Measurements from ENCODE around the gene KRTAP4-6. TPM values are rescaled to one million over a fixed set of nuclear protein-coding genes. Genes with fewer than 3 reads are reported as not detected.
"Not testable (repeated sequence)": the region's sequence is repeated elsewhere in the genome, so short reads cannot be mapped to it uniquely, and the experiment has no call there.

The KRTAP4-6 gene
- total RNA-seq, 1 donor from 2014 or later, result not detected

DNA sequence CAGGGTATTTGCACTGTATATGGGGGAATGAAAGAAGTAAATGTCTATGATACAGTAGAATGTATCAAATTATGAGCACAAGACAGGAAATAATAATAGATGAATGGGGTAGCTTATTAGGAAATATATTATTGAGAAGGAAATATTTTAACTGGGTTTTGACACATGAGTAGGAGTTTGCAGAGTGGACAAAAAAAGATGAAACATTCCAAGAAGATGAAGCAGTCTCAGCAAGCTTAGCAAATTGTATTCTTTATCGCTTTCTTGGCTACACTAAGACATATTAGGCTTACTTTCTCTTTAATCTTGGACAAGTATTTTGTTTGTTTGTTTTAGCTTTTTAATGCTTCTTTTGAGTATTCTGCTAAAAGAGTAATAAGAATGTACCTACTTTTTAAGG, 36.4 kb downstream of the KRTAP4-6 start:
- no peak overlapping the region for H3K4me3 ChIP-seq

DNA sequence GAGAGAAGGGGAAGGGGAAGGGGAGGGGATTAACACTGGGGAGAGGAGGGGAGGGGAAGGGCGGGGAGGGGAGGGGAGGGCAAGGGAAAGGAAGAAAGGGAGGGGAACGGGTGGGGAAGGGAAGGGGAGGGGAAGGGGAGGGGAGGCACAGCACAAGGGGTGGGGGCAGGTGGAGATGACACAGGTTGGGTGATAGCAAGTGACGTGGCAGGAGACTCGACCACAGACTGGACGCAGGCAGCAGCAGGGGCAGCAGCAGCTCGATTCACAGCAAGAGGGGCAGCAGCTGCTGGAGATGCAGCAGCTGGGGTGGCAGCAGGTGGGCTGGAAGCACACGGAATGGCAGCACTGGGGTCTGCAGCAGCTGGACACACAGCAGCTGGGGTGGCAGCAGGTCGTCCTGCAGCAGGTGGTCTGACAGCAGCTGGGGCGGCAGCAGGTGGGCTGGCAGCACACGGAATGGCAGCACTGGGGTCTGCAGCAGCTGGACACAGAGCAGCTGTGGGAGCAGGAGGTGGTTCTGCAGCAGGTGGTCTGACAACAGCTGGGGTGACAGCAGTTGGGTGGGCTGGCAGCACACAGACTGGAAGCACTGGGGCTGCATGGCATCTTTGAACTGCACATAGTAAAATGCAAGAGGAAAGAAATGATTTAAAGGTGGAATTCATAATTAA, 38.6 kb downstream of the KRTAP4-6 start, which contains the start of gene KRTAP4-16:
Gene KRTAP4-16, minus strand, starts transcription at position 624 of the 674 bp plus-strand sequence. Its CDS starts 0 bp downstream, at position 624.
- intact Hi-C loops (cut with micrococcal nuclease), result no loop called here
- no peaks in the 10 kb centered on the region for H3K4me1 ChIP-seq
- no peak within 1 kb of the TSS for H3K4me3 ChIP-seq
- no peak for DNase-seq
- no peaks in the 10 kb centered on the region for H3K9me3 ChIP-seq (replicated peaks)
- H3K27ac ChIP-seq (replicated peaks), result no peak within 1 kb of the TSS
- H3K27me3 ChIP-seq (ENCODE audit: low read depth), result peaks cover 55% of the 10 kb centered on the region
- no peaks in the 10 kb centered on the region for H3K36me3 ChIP-seq
- TF ChIP-seq, protein P1, sequence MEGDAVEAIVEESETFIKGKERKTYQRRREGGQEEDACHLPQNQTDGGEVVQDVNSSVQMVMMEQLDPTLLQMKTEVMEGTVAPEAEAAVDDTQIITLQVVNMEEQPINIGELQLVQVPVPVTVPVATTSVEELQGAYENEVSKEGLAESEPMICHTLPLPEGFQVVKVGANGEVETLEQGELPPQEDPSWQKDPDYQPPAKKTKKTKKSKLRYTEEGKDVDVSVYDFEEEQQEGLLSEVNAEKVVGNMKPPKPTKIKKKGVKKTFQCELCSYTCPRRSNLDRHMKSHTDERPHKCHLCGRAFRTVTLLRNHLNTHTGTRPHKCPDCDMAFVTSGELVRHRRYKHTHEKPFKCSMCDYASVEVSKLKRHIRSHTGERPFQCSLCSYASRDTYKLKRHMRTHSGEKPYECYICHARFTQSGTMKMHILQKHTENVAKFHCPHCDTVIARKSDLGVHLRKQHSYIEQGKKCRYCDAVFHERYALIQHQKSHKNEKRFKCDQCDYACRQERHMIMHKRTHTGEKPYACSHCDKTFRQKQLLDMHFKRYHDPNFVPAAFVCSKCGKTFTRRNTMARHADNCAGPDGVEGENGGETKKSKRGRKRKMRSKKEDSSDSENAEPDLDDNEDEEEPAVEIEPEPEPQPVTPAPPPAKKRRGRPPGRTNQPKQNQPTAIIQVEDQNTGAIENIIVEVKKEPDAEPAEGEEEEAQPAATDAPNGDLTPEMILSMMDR (IDR thresholded peaks at IDR 0.05; ENCODE audit: borderline replicate concordance), result no peak

More for the DNA sequence above, 36.4 kb downstream of the KRTAP4-6 start:
- no peaks in the 10 kb centered on the region for H3K9me3 ChIP-seq (replicated peaks)
- intact Hi-C loops (cut with micrococcal nuclease), result no loop called here
- no peaks in the 10 kb centered on the region for H3K36me3 ChIP-seq
- H3K4me1 ChIP-seq, result no peaks in the 10 kb centered on the region
- H3K27me3 ChIP-seq (ENCODE audit: low read depth), result peaks cover 65% of the 10 kb centered on the region
- no peak overlapping the region for H3K27ac ChIP-seq (replicated peaks)
- DNase-seq, result no peak
- TF ChIP-seq, protein P1 (IDR thresholded peaks at IDR 0.05; ENCODE audit: borderline replicate concordance), result no peak

DNA sequence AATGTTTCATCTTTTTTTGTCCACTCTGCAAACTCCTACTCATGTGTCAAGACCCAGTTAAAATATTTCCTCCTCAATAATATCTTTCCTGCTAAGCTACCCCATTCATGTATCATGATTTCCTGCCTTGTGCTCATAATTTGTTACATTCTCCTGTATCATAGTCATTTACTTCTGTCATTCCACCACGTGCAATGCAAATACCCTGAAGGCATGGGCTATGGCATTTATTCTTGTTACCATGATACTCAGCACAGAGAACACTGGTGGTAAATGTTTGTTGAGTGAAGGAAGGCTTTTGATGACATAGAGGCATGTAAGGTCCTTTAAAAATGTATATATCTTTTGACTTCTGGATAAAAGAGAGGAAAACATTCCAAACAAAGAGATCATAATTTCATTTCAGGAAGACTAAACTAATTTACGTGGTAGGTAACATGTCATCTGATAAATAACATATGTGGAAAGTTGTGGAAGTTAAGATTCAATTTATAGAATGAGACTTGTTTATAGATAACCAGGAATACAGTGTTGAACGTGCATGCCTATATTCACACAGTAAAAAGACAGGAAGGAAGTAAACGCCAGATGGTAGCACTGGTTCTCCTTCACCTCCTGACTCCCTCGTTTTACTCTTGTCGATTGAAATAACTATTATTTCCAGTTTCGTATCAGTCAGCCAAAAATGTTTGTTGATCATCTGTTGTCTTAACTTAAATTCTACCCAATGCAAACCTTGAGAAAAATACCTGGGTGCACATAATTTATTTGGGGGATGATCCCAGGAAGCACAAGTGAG, 40.5 kb downstream of the KRTAP4-6 start:
- DNase-seq; H3K4me3 ChIP-seq; intact Hi-C loops (cut with micrococcal nuclease); H3K36me3 ChIP-seq; H3K9me3 ChIP-seq (replicated peaks); H3K27ac ChIP-seq (replicated peaks); H3K4me1 ChIP-seq: not testable (repeated sequence)
- H3K27me3 ChIP-seq (ENCODE audit: low read depth), result peaks cover 51% of the 10 kb centered on the region

DNA sequence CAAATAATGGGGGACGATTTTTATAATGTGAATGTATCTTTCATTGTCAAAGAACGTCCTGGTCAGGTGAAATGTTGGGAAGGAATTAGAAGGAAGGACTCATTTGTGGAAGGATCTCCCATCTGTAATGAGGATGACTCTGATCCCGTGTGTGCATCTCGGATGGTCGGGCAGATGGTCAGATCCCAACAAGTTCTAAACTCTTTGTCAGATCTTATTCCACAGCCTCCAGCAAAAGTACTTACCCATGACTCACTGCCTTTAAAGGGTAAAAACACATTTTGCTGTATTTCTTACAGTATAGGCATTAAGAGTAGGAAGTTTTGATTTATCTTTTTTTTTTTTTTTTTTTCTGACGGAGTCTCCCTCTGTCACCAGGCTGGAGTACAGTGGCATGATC, 41.9 kb downstream of the KRTAP4-6 start:
- TF ChIP-seq, protein P1 (IDR thresholded peaks at IDR 0.05; ENCODE audit: borderline replicate concordance), result no peak

DNA sequence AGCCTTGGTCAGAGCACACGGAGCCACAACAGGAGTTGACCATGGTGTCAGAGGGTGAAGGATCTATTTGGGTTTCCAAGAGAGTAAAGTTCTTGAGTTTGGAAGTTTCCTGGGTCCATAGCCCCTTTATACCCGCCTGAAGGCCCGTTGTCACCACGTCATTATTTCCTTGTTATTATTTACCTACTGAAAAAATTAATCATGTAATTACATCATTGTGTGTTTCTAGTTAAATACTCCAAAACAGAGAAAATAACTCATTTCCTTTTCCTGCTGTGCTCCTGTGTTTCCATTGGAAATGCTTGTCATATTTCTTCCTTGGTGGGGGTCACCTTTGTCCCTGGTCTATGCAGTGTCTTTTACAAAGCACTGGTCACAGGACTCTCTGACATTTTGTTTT, 42.3 kb downstream of the KRTAP4-6 start, which contains the start of gene KRTAP4-8:
Gene KRTAP4-8, minus strand, starts transcription at position 101 of the 400 bp plus-strand sequence. Its CDS starts 58 bp downstream, at position 43.
- H3K9me3 ChIP-seq (replicated peaks), result no peaks in the 10 kb centered on the region
- no peak within 1 kb of the TSS for H3K4me3 ChIP-seq
- TF ChIP-seq, protein P1 (IDR thresholded peaks at IDR 0.05; ENCODE audit: borderline replicate concordance), result no peak
- no peak within 1 kb of the TSS for H3K27ac ChIP-seq (replicated peaks)
- no peak for DNase-seq
- no peaks in the 10 kb centered on the region for H3K4me1 ChIP-seq
- intact Hi-C loops (cut with micrococcal nuclease), result no loop called here
- peaks cover 50% of the 10 kb centered on the region for H3K27me3 ChIP-seq (ENCODE audit: low read depth)
- H3K36me3 ChIP-seq, result no peaks in the 10 kb centered on the region

More for the DNA sequence above, 41.9 kb downstream of the KRTAP4-6 start:
- Histone ChIP-seq H3K9me3 (replicated peaks) (no peaks in the 10 kb centered on the region), H3K36me3 (no peaks in the 10 kb centered on the region), H3K27me3 (ENCODE audit: low read depth) (peaks cover 50% of the 10 kb centered on the region), H3K27ac (replicated peaks) (no peak overlapping the region), H3K4me1 (no peaks in the 10 kb centered on the region), H3K4me3 (no peak overlapping the region)
- no peak for DNase-seq
- intact Hi-C loops (cut with micrococcal nuclease), result no loop called here
